WTC11 (cell line): ENCODE data around the gene MRFAP1L1. TPM values are rescaled to one million over a fixed set of nuclear protein-coding genes. Genes with fewer than 3 reads are reported as not detected.
A peak's percentile ranks its signal among the peaks of the same experiment; 100 is the strongest.

Source experiments
- ATAC-seq: fragments of 200-7000 bp; cut with Tn5 transposase; 2 replicates; pipeline ENCODE4 v1.10.0; 2021; ENCODE audit warnings: mild to moderate bottlenecking, moderate library complexity
- CTCF ChIA-PET: fragments of 300-600 bp; sonication (Branson Sonifier 250); formaldehyde crosslinking; loops from one replicate; lab custom pipeline; 2021; ENCODE audit warnings: antibody characterized with exemption; lab: Charles Lee
- POLR2A ChIA-PET: fragments of 350-600 bp; sonication (Branson Sonifier 250); formaldehyde crosslinking; loops from one replicate; lab custom pipeline; 2021; ENCODE audit warnings: antibody characterized with exemption; lab: Charles Lee
- DNase-seq: peaks from one replicate; pipeline ENCODE4 v3.0.0; 2021; ENCODE audit warnings: low spot score
- H3K27ac Mint-ChIP-seq: 2 replicates; pipeline ENCODE4 v1.8.0; 2021; ENCODE audit warnings: mixed read lengths
- H3K27me3 Mint-ChIP-seq: 2 replicates; pipeline ENCODE4 v1.8.0; 2021; ENCODE audit warnings: low read depth, mild to moderate bottlenecking, moderate library complexity, mixed read lengths
- H3K36me3 Mint-ChIP-seq: 2 replicates; pipeline ENCODE4 v1.8.0; 2021; ENCODE audit warnings: mixed read lengths
- H3K4me1 Mint-ChIP-seq: 2 replicates; pipeline ENCODE4 v1.8.0; 2022; ENCODE audit warnings: mixed read lengths
- H3K4me3 Mint-ChIP-seq: 2 replicates; pipeline ENCODE4 v1.8.0; 2021; ENCODE audit warnings: mild to moderate bottlenecking, moderate library complexity, mixed read lengths
- H3K9me3 Mint-ChIP-seq: 2 replicates; pipeline ENCODE4 v1.8.0; 2021; ENCODE audit warnings: mixed read lengths
- CBFB ChIP-seq: sonication (generic); formaldehyde crosslinking; IDR thresholded peaks from 2 replicates; pipeline ENCODE4 v1.8.1; 2022; ENCODE audit warnings: mild to moderate bottlenecking, low read depth, missing genetic modification reagents
- CREB1 ChIP-seq: sonication (generic); formaldehyde crosslinking; IDR thresholded peaks from 2 replicates; pipeline ENCODE4 v1.8.0; 2023; ENCODE audit warnings: mild to moderate bottlenecking, missing genetic modification reagents
- FOXP4 ChIP-seq: sonication (generic); formaldehyde crosslinking; IDR thresholded peaks from 2 replicates; pipeline ENCODE4 v1.8.0; 2022; ENCODE audit warnings: mild to moderate bottlenecking, missing genetic modification reagents
- HMGXB4 ChIP-seq: sonication (generic); formaldehyde crosslinking; IDR thresholded peaks from 2 replicates; pipeline ENCODE4 v1.8.1; 2023; ENCODE audit warnings: mild to moderate bottlenecking, moderate library complexity, missing genetic modification reagents
- IRF1 ChIP-seq: sonication (generic); formaldehyde crosslinking; IDR thresholded peaks from 2 replicates; pipeline ENCODE4 v1.8.0; 2023; ENCODE audit warnings: missing genetic modification reagents
- JUN ChIP-seq: sonication (generic); formaldehyde crosslinking; IDR thresholded peaks from 2 replicates; pipeline ENCODE4 v1.8.0; 2023; ENCODE audit warnings: mild to moderate bottlenecking, missing genetic modification reagents
- MAX ChIP-seq: sonication (generic); formaldehyde crosslinking; IDR thresholded peaks from 2 replicates; pipeline ENCODE4 v1.8.0; 2022; ENCODE audit warnings: mild to moderate bottlenecking, missing genetic modification reagents
- NFE2L1 ChIP-seq: sonication (generic); formaldehyde crosslinking; IDR thresholded peaks from 2 replicates; pipeline ENCODE4 v1.8.1; 2023; ENCODE audit warnings: missing genetic modification reagents
- NFYB ChIP-seq: sonication (generic); formaldehyde crosslinking; conservative IDR thresholded peaks from 2 replicates; pipeline ENCODE4 v1.8.0; 2022; ENCODE audit warnings: low read depth, missing genetic modification reagents
- OVOL2 ChIP-seq: fragments of 250-450 bp; sonication (Bioruptor Pico); IDR thresholded peaks from 2 replicates; pipeline ENCODE4 v1.9.0; 2021; ENCODE audit warnings: mild to moderate bottlenecking, borderline replicate concordance
- RORB ChIP-seq: fragments of 250-450 bp; sonication (Bioruptor Pico); IDR thresholded peaks from 2 replicates; pipeline ENCODE4 v1.9.0; 2021; ENCODE audit warnings: mild to moderate bottlenecking
- SMAD4 ChIP-seq: sonication (generic); formaldehyde crosslinking; IDR thresholded peaks from 2 replicates; pipeline ENCODE4 v1.8.0; 2022; ENCODE audit warnings: mild to moderate bottlenecking, missing genetic modification reagents
- TCF7 ChIP-seq: sonication (generic); formaldehyde crosslinking; IDR thresholded peaks from 2 replicates; pipeline ENCODE4 v1.8.0; 2022; ENCODE audit warnings: mild to moderate bottlenecking, low read depth, missing genetic modification reagents, moderate library complexity
- ZBTB43 ChIP-seq: sonication (generic); formaldehyde crosslinking; IDR thresholded peaks from 2 replicates; pipeline ENCODE4 v1.8.1; 2023; ENCODE audit warnings: mild to moderate bottlenecking, missing genetic modification reagents
- ZNF232 ChIP-seq: sonication (generic); formaldehyde crosslinking; IDR thresholded peaks from 2 replicates; pipeline ENCODE4 v1.8.0; 2022; ENCODE audit warnings: mild to moderate bottlenecking, missing genetic modification reagents
- ZNF416 ChIP-seq: fragments of 250-450 bp; sonication (Bioruptor Pico); IDR thresholded peaks from 2 replicates; pipeline ENCODE4 v1.9.0; 2021; ENCODE audit warnings: mild to moderate bottlenecking, inconsistent platforms
- total RNA-seq: library from RNA; stranded (reverse); gene quantifications from 3 replicates; pipeline ENCODE4 v1.2.3, GENCODE V29; 2021
- TF ChIP-seq, protein P1 (sequence below): fragments of 250-450 bp; sonication (Bioruptor Pico); IDR thresholded peaks from 2 replicates; pipeline ENCODE4 v1.9.0; 2021; ENCODE audit warnings: mild to moderate bottlenecking
- TF ChIP-seq, protein P2 (sequence below): sonication (generic); formaldehyde crosslinking; IDR thresholded peaks from 2 replicates; pipeline ENCODE4 v1.8.1; 2022; ENCODE audit warnings: low read depth, mild to moderate bottlenecking, moderate library complexity, missing genetic modification reagents, borderline replicate concordance
- TF ChIP-seq, protein P3 (sequence below): fragments of 200-600 bp; IDR thresholded peaks from 2 replicates; pipeline ENCODE4 v1.8.0; 2022; ENCODE audit warnings: antibody characterized with exemption

The MRFAP1L1 gene
- total RNA-seq, 1 experiment from 2014 or later: 54.4 TPM

DNA sequence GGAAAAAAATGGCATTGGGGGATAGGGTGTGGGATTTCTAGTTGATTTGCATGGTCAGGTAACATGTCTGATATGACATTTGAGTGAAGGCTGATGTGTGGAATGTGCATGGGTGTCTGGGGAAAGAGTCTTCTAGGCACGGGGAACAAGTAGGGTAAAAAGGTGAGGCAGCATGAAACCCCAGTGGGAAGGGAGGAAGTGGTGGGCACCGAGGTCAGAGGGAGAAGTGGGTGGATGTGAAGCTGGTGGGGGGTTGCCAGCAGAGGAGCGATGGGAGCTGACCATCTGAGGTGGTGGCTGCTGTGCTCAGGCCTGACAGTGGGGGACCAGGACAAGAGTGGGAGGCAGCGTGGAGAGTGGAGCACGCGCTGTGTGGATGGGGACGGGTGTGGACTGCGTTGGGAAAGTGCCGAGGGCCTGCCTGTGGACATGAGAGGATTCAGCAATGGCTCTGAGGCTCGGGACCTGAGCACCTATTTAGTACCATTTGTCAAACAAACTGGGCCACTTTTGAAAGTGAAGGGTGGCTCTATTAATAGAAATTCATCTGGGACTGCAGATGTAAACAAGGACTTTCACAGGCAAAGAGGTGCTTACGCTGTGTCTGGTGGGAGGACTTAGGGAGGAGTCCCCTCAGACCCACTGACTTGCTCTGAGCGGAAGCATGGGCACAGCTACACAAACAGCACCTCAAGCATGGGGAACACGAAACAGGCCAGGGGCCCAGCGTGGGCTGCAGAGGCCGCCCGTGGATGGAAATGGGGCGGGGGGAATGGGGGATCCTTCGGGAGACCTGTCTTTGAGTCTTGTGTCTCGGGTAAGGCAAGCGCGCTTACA is 32.7 kb downstream of the MRFAP1L1 start:
- peak overlapping the region; percentile 90 for H3K4me3 Mint-ChIP-seq
- ATAC-seq (no peak), DNase-seq (no peak)
- CTCF ChIA-PET: interaction anchor here (1.0 to 2.3 kb wide), 3 partner anchors 14 to 25 kb away, joined by 3 to 13 read pairs (median 5); no protein-coding TSS in a partner anchor
- peaks cover 9% of the 10 kb centered on the region for H3K9me3 Mint-ChIP-seq
- H3K36me3 Mint-ChIP-seq: peaks cover 26% of the 10 kb centered on the region
- TF ChIP-seq CBFB (CRISPR knock-in tag): no peak
- TF ChIP-seq ZNF416: no peak
- no peak for TF ChIP-seq RORB (CRISPR knock-in tag)
- TF ChIP-seq MAX (CRISPR knock-in tag): no peak
- H3K27ac Mint-ChIP-seq: peak overlapping the region; percentile 63
- peaks cover 31% of the 10 kb centered on the region for H3K4me1 Mint-ChIP-seq
- POLR2A ChIA-PET: no interaction called here
- H3K27me3 Mint-ChIP-seq: peaks cover 22% of the 10 kb centered on the region

GRCh38 chr4:6674500-6675149 is 35.0 kb downstream of the MRFAP1L1 start:
- Mint-ChIP-seq H3K27ac (no peak overlapping the region; the same call in 1 of the 2 replicates), H3K9me3 (peaks cover 3% of the 10 kb centered on the region; the same call in 1 of the 2 replicates), H3K36me3 (peaks cover 26% of the 10 kb centered on the region), H3K4me1 (peaks cover 31% of the 10 kb centered on the region), H3K27me3 (peaks cover 28% of the 10 kb centered on the region), H3K4me3 (peak overlapping the region; percentile 90)
- TF ChIP-seq NFE2L1 (CRISPR knock-in tag) (peak; percentile 81; the same call in 1 of the 2 replicates), JUN (0 out of 2 replicates have a peak, but pooled peaks have one; percentile 66), ZNF232 (CRISPR knock-in tag) (peak; percentile 42; the same call in 1 of the 2 replicates), MAX (CRISPR knock-in tag) (peak; percentile 79; the same call in 1 of the 2 replicates), FOXP4 (peak; percentile 80; the same call in 1 of the 2 replicates), OVOL2 (no peak), ZBTB43 (CRISPR knock-in tag) (0 out of 2 replicates have a peak, but pooled peaks have one; percentile 22), TCF7 (CRISPR knock-in tag) (no peak), HMGXB4 (CRISPR knock-in tag) (0 out of 2 replicates have a peak, but pooled peaks have one; percentile 72), CREB1 (no peak), SMAD4 (CRISPR knock-in tag) (no peak), NFYB (0 out of 2 replicates have a peak, but pooled peaks have one; percentile 24), IRF1 (peak; percentile 35; the same call in 1 of the 2 replicates)
- TF ChIP-seq, protein P1, sequence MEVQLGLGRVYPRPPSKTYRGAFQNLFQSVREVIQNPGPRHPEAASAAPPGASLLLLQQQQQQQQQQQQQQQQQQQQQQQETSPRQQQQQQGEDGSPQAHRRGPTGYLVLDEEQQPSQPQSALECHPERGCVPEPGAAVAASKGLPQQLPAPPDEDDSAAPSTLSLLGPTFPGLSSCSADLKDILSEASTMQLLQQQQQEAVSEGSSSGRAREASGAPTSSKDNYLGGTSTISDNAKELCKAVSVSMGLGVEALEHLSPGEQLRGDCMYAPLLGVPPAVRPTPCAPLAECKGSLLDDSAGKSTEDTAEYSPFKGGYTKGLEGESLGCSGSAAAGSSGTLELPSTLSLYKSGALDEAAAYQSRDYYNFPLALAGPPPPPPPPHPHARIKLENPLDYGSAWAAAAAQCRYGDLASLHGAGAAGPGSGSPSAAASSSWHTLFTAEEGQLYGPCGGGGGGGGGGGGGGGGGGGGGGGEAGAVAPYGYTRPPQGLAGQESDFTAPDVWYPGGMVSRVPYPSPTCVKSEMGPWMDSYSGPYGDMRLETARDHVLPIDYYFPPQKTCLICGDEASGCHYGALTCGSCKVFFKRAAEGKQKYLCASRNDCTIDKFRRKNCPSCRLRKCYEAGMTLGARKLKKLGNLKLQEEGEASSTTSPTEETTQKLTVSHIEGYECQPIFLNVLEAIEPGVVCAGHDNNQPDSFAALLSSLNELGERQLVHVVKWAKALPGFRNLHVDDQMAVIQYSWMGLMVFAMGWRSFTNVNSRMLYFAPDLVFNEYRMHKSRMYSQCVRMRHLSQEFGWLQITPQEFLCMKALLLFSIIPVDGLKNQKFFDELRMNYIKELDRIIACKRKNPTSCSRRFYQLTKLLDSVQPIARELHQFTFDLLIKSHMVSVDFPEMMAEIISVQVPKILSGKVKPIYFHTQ (CRISPR knock-in tag): no peak
- TF ChIP-seq, protein P2, sequence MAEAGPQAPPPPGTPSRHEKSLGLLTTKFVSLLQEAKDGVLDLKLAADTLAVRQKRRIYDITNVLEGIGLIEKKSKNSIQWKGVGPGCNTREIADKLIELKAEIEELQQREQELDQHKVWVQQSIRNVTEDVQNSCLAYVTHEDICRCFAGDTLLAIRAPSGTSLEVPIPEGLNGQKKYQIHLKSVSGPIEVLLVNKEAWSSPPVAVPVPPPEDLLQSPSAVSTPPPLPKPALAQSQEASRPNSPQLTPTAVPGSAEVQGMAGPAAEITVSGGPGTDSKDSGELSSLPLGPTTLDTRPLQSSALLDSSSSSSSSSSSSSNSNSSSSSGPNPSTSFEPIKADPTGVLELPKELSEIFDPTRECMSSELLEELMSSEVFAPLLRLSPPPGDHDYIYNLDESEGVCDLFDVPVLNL (CRISPR knock-in tag): no peak
- TF ChIP-seq, protein P3, sequence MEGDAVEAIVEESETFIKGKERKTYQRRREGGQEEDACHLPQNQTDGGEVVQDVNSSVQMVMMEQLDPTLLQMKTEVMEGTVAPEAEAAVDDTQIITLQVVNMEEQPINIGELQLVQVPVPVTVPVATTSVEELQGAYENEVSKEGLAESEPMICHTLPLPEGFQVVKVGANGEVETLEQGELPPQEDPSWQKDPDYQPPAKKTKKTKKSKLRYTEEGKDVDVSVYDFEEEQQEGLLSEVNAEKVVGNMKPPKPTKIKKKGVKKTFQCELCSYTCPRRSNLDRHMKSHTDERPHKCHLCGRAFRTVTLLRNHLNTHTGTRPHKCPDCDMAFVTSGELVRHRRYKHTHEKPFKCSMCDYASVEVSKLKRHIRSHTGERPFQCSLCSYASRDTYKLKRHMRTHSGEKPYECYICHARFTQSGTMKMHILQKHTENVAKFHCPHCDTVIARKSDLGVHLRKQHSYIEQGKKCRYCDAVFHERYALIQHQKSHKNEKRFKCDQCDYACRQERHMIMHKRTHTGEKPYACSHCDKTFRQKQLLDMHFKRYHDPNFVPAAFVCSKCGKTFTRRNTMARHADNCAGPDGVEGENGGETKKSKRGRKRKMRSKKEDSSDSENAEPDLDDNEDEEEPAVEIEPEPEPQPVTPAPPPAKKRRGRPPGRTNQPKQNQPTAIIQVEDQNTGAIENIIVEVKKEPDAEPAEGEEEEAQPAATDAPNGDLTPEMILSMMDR: no peak
- ATAC-seq (peak; percentile 12; the same call in 1 of the 2 replicates), DNase-seq (no peak)
- CTCF ChIA-PET: interaction anchor here (0.5 to 4.6 kb wide), 15 partner anchors 10 to 758 kb away, joined by 3 to 56 read pairs (median 4); partner anchors contain the start of genes MRFAP1 and MRFAP1L1
- POLR2A ChIA-PET: interaction anchor here (1.3 to 2.6 kb wide), 2 partner anchors 34 to 81 kb away, joined by 3 to 8 read pairs; partner anchors contain the start of gene MRFAP1
